ENCODE data around the gene ZDHHC4. TPM values are rescaled to one million over a fixed set of nuclear protein-coding genes. Genes with fewer than 3 reads are reported as not detected.

Gene ZDHHC4
- total and polyA plus RNA-seq, 2 of the 13 experiments (the other 11 are each of a cell fraction or from before 2014, with no cell fraction given): 83.2 to 188 TPM

- H3K4me3 ChIP-seq (replicated peaks in 1 of 3; ENCODE audit: insufficient read depth in 1 of 3, low read depth in 2 of 3, low read length in 3 of 3): no peak overlapping the region
- DNase-seq (ENCODE audit: low spot score): no peak
- no peaks in the 10 kb centered on the region for H3K36me3 ChIP-seq (replicated peaks in 1 of 2; ENCODE audit: control insufficient read depth in 1 of 2, insufficient read depth in 2 of 2, low read length in 2 of 2)
- ChIA-PET POLR2A (no interaction called here), CTCF (ENCODE audit: low intra/inter-chr PET ratio, low total read pairs) (no interaction called here)
- in situ Hi-C loops (cut with HindIII; ENCODE audit: extremely low pct_ligation_motif_present, low pct_unique_long_range_greater_than_20kb): no loop called here
- peaks cover 30% of the 10 kb centered on the region for H3K4me1 ChIP-seq (ENCODE audit: insufficient read depth, low read length)
- 22% methylated on average over 7 of the region's 7 CpGs for WGBS (ENCODE audit: low lambda C conversion rate)
- no peak for FAIRE-seq
- no peak overlapping the region for H3K9ac ChIP-seq (ENCODE audit: insufficient read depth, low read depth, low read length)
- peaks cover 0 to 6% of the 10 kb centered on the region in 2 experiments; a peak in 2 of 5 replicates for H3K27me3 ChIP-seq (ENCODE audit: control insufficient read depth in 1 of 2, insufficient read depth in 2 of 2, low read length in 2 of 2)
- BruUV-seq (replicated peaks): no TSS peak
- no peak overlapping the region for H2AFZ ChIP-seq (ENCODE audit: low read length)
- TF ChIP-seq PAX8 (CRISPR knock-in tag; IDR thresholded peaks at IDR 0.05; ENCODE audit: borderline replicate concordance): no peak
- TF ChIP-seq ZNF446 (CRISPR knock-in tag; IDR thresholded peaks at IDR 0.05): no peak
- no peak for TF ChIP-seq THAP11 (CRISPR knock-in tag; IDR thresholded peaks at IDR 0.05)
- TF ChIP-seq GATA4 (IDR thresholded peaks at IDR 0.05; ENCODE audit: borderline replicate concordance, low read depth): no peak
- no peak for TF ChIP-seq SP140L (CRISPR knock-in tag; IDR thresholded peaks at IDR 0.05; ENCODE audit: borderline replicate concordance)
- no peak for TF ChIP-seq ZNF274 (CRISPR knock-in tag; IDR thresholded peaks at IDR 0.05)
- no peak for TF ChIP-seq ZNF3 (CRISPR knock-in tag; IDR thresholded peaks at IDR 0.05)
- no peak for TF ChIP-seq ZNF296 (CRISPR knock-in tag; conservative IDR thresholded peaks at IDR 0.05)
- TF ChIP-seq HNRNPH1 (optimal IDR thresholded peaks at IDR 0.05; ENCODE audit: low read depth, low read length): no peak
- no peak for TF ChIP-seq SP2 (CRISPR knock-in tag; IDR thresholded peaks at IDR 0.05)
- TF ChIP-seq IKZF5 (CRISPR knock-in tag; IDR thresholded peaks at IDR 0.05): no peak
- no peak for TF ChIP-seq HNRNPL (IDR thresholded peaks at IDR 0.05; ENCODE audit: low read depth, low read length)
- TF ChIP-seq ZSCAN29 (CRISPR knock-in tag; conservative IDR thresholded peaks at IDR 0.05): no peak
- TF ChIP-seq DBP (CRISPR knock-in tag; IDR thresholded peaks at IDR 0.05; ENCODE audit: not compliant biosample characterization): no peak
- H3K79me2 ChIP-seq (ENCODE audit: insufficient read depth, low read length): no peaks in the 10 kb centered on the region
- H3K4me2 ChIP-seq (ENCODE audit: low read depth, low read length): peak overlapping the region; percentile 35
- ATAC-seq: peak; percentile 17
- intact Hi-C loops (cut with micrococcal nuclease; ENCODE audit: unreplicated experiment): no loop called here
- H3K27ac ChIP-seq (ENCODE audit: extremely low read length, insufficient read depth, low read length): no peak overlapping the region
- H3K9me3 ChIP-seq (ENCODE audit: low read length): no peaks in the 10 kb centered on the region
- no peaks in the 10 kb centered on the region for H4K20me1 ChIP-seq (ENCODE audit: insufficient read depth, low read length)
Measured at GRCh38 chr7:6631605-6632004, 54.4 kb downstream of the ZDHHC4 start.
